NT2/D1 (cell line): ENCODE results near the gene EXTL1.

Source experiments
- SUZ12 ChIP-seq: IDR thresholded peaks from 2 replicates; pipeline ENCODE4 v1.6.1; 2011; ENCODE audit not compliant: insufficient read length, insufficient read depth; ENCODE audit errors: extremely low read depth
- ZNF274 ChIP-seq: IDR thresholded peaks from 2 replicates; pipeline ENCODE4 v1.6.1; 2011; ENCODE audit warnings: mild to moderate bottlenecking, low read depth, low read length

DNA sequence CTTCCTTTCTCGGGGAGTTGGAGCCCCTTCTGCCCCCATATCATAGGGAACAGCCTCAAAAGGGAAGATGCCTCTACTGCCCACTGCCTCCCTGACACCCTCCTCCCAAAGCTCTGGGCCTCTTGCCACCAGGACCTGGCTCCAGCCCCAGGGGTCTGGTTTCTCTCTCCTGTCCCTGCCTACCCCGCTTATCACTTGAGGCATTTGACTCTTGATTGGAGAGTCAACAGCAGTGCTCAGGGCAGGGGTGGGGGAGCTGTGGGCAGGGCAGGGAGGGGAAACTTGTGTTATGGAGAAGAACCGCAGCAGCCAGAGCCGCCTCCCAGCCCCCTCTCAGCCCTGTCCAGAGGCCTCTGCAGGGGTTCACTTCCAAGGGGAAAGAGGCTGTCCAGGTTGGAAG is 45.3 kb downstream of the EXTL1 start:
- TF ChIP-seq ZNF274 (no peak), SUZ12 (no peak)
